Pancreas (tissue), 10 donors: ENCODE measurements around the gene CFAP77. TPM values are rescaled to one million over a fixed set of nuclear protein-coding genes. Genes with fewer than 3 reads are reported as not detected.

Source experiments
- ATAC-seq, 4 donors: fragments of 200-7000 bp; cut with Tn5 transposase; one replicate each; pipeline versions ENCODE4 v1.8.0 to v1.9.1; 2020; ENCODE audit warnings: mild to moderate bottlenecking in 4 of 4, moderate library complexity in 4 of 4
- DNase-seq, 6 donors: peaks; one replicate each; pipeline ENCODE4 v3.0.0-alpha.2; 2020
- FAIRE-seq: peaks from 2 replicates; lab custom pipeline; 2012; peaks lifted over from hg19 to GRCh38; lab: Jason Lieb, UNC
- H3K27ac ChIP-seq, 4 donors: fragments of 200-600 bp; sonication (generic); 1 replicate in 3 of 4; 2 replicates in 1 of 4; pipeline versions ENCODE4 v1.5.0 to v1.8.0; 2020
- H3K27me3 ChIP-seq, 4 donors: fragments of 200-600 bp; one replicate each; pipeline ENCODE4 v1.8.0; 2021
- H3K36me3 ChIP-seq, 3 donors: fragments of 200-600 bp; sonication (generic) in 1 of 3; one replicate each; pipeline versions ENCODE4 v1.5.0 to v1.8.0; 2020 to 2021
- H3K4me1 ChIP-seq, 3 donors: fragments of 200-600 bp; one replicate each; pipeline ENCODE4 v1.8.0; 2021
- H3K4me3 ChIP-seq, 4 donors: fragments of 200-600 bp; sonication (generic) in 2 of 4; one replicate each; pipeline versions ENCODE4 v1.5.0 to v1.8.0; 2020 to 2021
- H3K9me3 ChIP-seq, 4 donors: fragments of 200-600 bp; one replicate each; pipeline ENCODE4 v1.8.0; 2021
- WGBS, 2 donors: extraction: QIAGEN DNeasy Blood & Tissue Kit; methylation state at CpG; one replicate each; pipeline ENCODE4 v1.1.7; 2013; 5-methylcytosine and 5-hydroxymethylcytosine counted together
- intact Hi-C, 3 donors: fragments of 100-400 bp; cut with DNase I; formaldehyde crosslinking; loops; one replicate each; pipeline versions ENCODE4 v1.11.1 to v1.14.2; 2022
- polyA plus RNA-seq, 2 donors: library from polyadenylated mRNA; stranded (reverse); fragments of 200-250 nt; gene quantifications; one replicate each; pipeline ENCODE4 v1.2.3, GENCODE V29; 2013
- total RNA-seq, 6 donors: library from RNA; stranded (reverse); fragmentation: NEBNext Ultra II Directional in 4 of 6; extraction: Animal tissue kit (Norgen Biotek cat#: 25700) in 4 of 6; gene quantifications; one replicate each; pipeline versions ENCODE4 v1.2.1 to v1.2.4, GENCODE V29; 2021 to 2023
- TF ChIP-seq, protein P1 (sequence below), 4 donors: fragments of 200-600 bp; sonication (generic) in 3 of 4; IDR thresholded peaks; one replicate each; pipeline versions ENCODE4 v1.5.0 to v1.8.0; 2021; ENCODE audit warnings: antibody characterized with exemption in 4 of 4
- donor health status: healthy with polysubstance abuse.
- donor health status: DM: no; HTN: no; CAD: no; lungs with moderate emphysema.
- donor health status: DM: no; HTN: no; CAD: no.
- donor health status: control.
- donor health status: control.
- donor health status: Bipolar disorder and iron deficiency.
- donor health status: DM: yes; HTN: yes; CAD: no.
- donor health status: DM: no; HTN: no; CAD: no.
- donor health status: DM: no; HTN: no; CAD: no.
- donor health status: DM: yes; HTN: yes; CAD: no.

The CFAP77 gene
- total and polyA plus RNA-seq, 8 donors, result not detected

GRCh38 chr9:132487980-132488535 lies 78.0 kb downstream of the CFAP77 start:
- Histone ChIP-seq H3K36me3 (no peaks in the 10 kb centered on the region), H3K4me3 (no peak overlapping the region), H3K4me1 (no peaks in the 10 kb centered on the region), H3K9me3 (no peaks in the 10 kb centered on the region), H3K27ac (no peak overlapping the region), H3K27me3 (peaks cover 0 to 15% (median 1%) of the 10 kb centered on the region in 4 donors)
- intact Hi-C loops, result no loop called here
- WGBS, 2 donors, result 24 to 25% methylated on average over 7 of the region's 7 CpGs
- no peak for ATAC-seq
- TF ChIP-seq, protein P1, sequence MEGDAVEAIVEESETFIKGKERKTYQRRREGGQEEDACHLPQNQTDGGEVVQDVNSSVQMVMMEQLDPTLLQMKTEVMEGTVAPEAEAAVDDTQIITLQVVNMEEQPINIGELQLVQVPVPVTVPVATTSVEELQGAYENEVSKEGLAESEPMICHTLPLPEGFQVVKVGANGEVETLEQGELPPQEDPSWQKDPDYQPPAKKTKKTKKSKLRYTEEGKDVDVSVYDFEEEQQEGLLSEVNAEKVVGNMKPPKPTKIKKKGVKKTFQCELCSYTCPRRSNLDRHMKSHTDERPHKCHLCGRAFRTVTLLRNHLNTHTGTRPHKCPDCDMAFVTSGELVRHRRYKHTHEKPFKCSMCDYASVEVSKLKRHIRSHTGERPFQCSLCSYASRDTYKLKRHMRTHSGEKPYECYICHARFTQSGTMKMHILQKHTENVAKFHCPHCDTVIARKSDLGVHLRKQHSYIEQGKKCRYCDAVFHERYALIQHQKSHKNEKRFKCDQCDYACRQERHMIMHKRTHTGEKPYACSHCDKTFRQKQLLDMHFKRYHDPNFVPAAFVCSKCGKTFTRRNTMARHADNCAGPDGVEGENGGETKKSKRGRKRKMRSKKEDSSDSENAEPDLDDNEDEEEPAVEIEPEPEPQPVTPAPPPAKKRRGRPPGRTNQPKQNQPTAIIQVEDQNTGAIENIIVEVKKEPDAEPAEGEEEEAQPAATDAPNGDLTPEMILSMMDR (IDR thresholded peaks at IDR 0.05), result no peak
- no peak for DNase-seq
- no peak for FAIRE-seq

DNA sequence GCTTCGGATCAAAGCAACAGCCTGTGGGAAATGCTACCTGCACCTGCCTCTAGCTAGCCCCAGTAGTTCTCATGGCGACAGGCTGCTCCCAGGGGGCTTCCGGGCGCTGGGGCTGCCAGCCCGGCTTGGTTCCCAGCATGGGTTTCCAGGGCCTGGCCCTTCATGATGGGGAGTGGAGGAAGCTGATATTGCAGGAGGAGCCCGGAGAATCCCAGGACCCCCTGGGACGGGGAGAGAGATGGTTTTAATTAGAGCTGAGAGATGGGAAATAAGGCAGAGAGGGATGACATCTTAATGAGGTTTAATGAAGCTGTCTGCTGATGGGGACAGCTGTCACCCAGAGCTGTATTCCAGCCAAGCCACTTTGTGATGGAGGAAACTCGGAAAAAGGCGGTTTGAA lies 78.6 kb downstream of the CFAP77 start:
- H3K4me3 ChIP-seq, result no peak overlapping the region
- DNase-seq (no peak), ATAC-seq (no peak), FAIRE-seq (no peak)
- WGBS, 2 donors, result 22 to 29% methylated on average over 9 of the region's 9 CpGs
- peaks cover 0 to 15% (median 1%) of the 10 kb centered on the region in 4 donors for H3K27me3 ChIP-seq
- no peak overlapping the region for H3K27ac ChIP-seq
- no peaks in the 10 kb centered on the region for H3K9me3 ChIP-seq
- TF ChIP-seq, protein P1 (IDR thresholded peaks at IDR 0.05), result no peak
- no peaks in the 10 kb centered on the region for H3K4me1 ChIP-seq
- no peaks in the 10 kb centered on the region for H3K36me3 ChIP-seq
- intact Hi-C loops, result no loop called here

DNA sequence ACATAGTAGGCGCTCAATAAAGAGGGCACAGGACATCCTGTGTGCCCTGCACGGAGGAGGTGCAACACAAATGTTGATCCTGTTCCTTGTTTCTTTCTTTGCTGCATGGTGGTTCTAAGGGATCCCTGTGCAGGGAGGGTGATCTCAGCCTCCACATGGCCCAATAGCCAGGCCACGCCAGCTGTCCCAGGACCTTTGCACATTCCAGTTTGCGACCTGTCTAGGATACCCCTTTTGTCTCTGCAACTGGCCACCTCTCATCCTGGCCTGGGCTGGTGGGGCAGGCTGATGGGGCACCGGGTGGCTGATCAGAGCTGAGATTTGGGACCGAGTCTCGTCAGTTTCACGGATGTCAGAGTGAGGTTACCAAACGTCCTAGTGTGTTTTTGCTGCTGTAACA lies 79.5 kb downstream of the CFAP77 start:
- Histone ChIP-seq H3K9me3 (no peaks in the 10 kb centered on the region), H3K4me3 (no peak overlapping the region), H3K4me1 (no peaks in the 10 kb centered on the region), H3K36me3 (no peaks in the 10 kb centered on the region), H3K27me3 (peaks cover 0 to 15% (median 1%) of the 10 kb centered on the region in 4 donors), H3K27ac (no peak overlapping the region)
- ATAC-seq (no peak), FAIRE-seq (no peak), DNase-seq (no peak)
- TF ChIP-seq, protein P1 (IDR thresholded peaks at IDR 0.05), result no peak
- intact Hi-C loops, result no loop called here
- 54 to 59% methylated on average over 9 of the region's 9 CpGs for WGBS, 2 donors

GRCh38 chr9:132494857-132495256 lies 84.8 kb downstream of the CFAP77 start:
- Histone ChIP-seq H3K4me1 (no peaks in the 10 kb centered on the region), H3K27ac (no peak overlapping the region), H3K27me3 (peaks cover 0 to 1% (median 0%) of the 10 kb centered on the region in 4 donors), H3K36me3 (no peaks in the 10 kb centered on the region), H3K9me3 (no peaks in the 10 kb centered on the region), H3K4me3 (no peak overlapping the region)
- TF ChIP-seq, protein P1 (IDR thresholded peaks at IDR 0.05), result no peak
- intact Hi-C loops, result no loop called here
- DNase-seq (no peak), FAIRE-seq (no peak), ATAC-seq (no peak)
- 37 to 38% methylated on average over 2 of the region's 2 CpGs for WGBS, 2 donors

DNA sequence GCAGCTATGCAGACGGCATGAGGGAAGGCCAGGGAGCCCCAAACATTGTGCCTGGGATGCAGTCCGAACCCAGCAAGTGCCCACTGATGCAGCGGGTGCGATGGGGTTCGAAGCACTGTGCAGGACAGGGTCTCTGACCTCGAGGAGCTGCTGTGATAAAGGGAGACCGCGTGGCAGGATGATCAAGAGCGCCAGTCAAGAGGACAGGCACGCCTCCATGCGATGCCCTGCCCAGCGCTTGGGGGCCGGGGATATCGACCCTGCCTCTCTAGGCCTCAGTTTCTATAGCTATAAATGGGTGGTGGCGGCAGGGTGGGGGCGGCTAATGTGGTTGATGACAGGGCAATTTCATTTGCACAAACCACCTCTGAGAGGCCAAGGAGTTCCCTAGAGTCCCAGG lies 87.7 kb downstream of the CFAP77 start:
- intact Hi-C loops, result no loop called here
- DNase-seq (no peak), FAIRE-seq (no peak), ATAC-seq (no peak)
- 72 to 82% methylated on average over 16 of the region's 16 CpGs for WGBS, 2 donors
- Histone ChIP-seq H3K4me3 (no peak overlapping the region), H3K36me3 (no peaks in the 10 kb centered on the region), H3K27me3 (no peaks in the 10 kb centered on the region), H3K4me1 (no peaks in the 10 kb centered on the region), H3K9me3 (no peaks in the 10 kb centered on the region), H3K27ac (no peak overlapping the region)
- TF ChIP-seq, protein P1 (IDR thresholded peaks at IDR 0.05), result no peak
